ENCODE data around the gene CCR8. TPM values are rescaled to one million over a fixed set of nuclear protein-coding genes. Genes with fewer than 3 reads are reported as not detected.

The CCR8 gene
- polyA plus RNA-seq, 1 donor from 2014 or later, result not detected

GRCh38 chr3:39361252-39361927, 31.9 kb downstream of the CCR8 start:
- Histone ChIP-seq H2AFZ (ENCODE audit: low read depth, low read length) (no peak overlapping the region), H3K9ac (ENCODE audit: low read length) (no peak overlapping the region)

GRCh38 chr3:39362192-39362591, 32.7 kb downstream of the CCR8 start:
- Histone ChIP-seq H3F3A (ENCODE audit: insufficient read depth, low read length, poor library complexity, severe bottlenecking) (no peaks in the 10 kb centered on the region), H3K27me3 (ENCODE audit: insufficient read depth, low read depth, low read length) (no peaks in the 10 kb centered on the region), H3K36me3 (ENCODE audit: insufficient read depth, low read length) (no peaks in the 10 kb centered on the region), H3K9me3 (ENCODE audit: low read length) (no peaks in the 10 kb centered on the region), H2AFZ (ENCODE audit: low read depth, low read length) (no peak overlapping the region), H3K4me3 (ENCODE audit: low read length) (no peak overlapping the region), H3K4me2 (ENCODE audit: low read length) (no peak overlapping the region), H3K27ac (ENCODE audit: low read length) (no peak overlapping the region), H3K9ac (ENCODE audit: low read length) (no peak overlapping the region), H3K9me2 (ENCODE audit: insufficient read depth, low read length) (no peaks in the 10 kb centered on the region), H4K20me1 (ENCODE audit: insufficient read depth) (no peaks in the 10 kb centered on the region), H3K79me2 (replicated peaks; ENCODE audit: insufficient read depth, low read length) (no peaks in the 10 kb centered on the region)
- TF ChIP-seq TAF1 (IDR thresholded peaks at IDR 0.05; ENCODE audit: low read depth) (no peak), POLR2AphosphoS5 (IDR thresholded peaks at IDR 0.05) (no peak), EP300 (conservative IDR thresholded peaks at IDR 0.05; ENCODE audit: poor library complexity, severe bottlenecking) (no peak), CTCF (IDR thresholded peaks at IDR 0.05; ENCODE audit: poor library complexity, severe bottlenecking) (no peak), EZH2 (IDR thresholded peaks at IDR 0.05; ENCODE audit: borderline replicate concordance, insufficient read depth, low read length, poor library complexity, severe bottlenecking) (no peak), SMC3 (conservative IDR thresholded peaks at IDR 0.05; ENCODE audit: poor library complexity) (no peak), MXI1 (conservative IDR thresholded peaks at IDR 0.05; ENCODE audit: poor library complexity, severe bottlenecking) (no peak), RAD21 (conservative IDR thresholded peaks at IDR 0.05) (no peak)
- TF ChIP-seq, protein P1, sequence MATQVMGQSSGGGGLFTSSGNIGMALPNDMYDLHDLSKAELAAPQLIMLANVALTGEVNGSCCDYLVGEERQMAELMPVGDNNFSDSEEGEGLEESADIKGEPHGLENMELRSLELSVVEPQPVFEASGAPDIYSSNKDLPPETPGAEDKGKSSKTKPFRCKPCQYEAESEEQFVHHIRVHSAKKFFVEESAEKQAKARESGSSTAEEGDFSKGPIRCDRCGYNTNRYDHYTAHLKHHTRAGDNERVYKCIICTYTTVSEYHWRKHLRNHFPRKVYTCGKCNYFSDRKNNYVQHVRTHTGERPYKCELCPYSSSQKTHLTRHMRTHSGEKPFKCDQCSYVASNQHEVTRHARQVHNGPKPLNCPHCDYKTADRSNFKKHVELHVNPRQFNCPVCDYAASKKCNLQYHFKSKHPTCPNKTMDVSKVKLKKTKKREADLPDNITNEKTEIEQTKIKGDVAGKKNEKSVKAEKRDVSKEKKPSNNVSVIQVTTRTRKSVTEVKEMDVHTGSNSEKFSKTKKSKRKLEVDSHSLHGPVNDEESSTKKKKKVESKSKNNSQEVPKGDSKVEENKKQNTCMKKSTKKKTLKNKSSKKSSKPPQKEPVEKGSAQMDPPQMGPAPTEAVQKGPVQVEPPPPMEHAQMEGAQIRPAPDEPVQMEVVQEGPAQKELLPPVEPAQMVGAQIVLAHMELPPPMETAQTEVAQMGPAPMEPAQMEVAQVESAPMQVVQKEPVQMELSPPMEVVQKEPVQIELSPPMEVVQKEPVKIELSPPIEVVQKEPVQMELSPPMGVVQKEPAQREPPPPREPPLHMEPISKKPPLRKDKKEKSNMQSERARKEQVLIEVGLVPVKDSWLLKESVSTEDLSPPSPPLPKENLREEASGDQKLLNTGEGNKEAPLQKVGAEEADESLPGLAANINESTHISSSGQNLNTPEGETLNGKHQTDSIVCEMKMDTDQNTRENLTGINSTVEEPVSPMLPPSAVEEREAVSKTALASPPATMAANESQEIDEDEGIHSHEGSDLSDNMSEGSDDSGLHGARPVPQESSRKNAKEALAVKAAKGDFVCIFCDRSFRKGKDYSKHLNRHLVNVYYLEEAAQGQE (IDR thresholded peaks at IDR 0.05; ENCODE audit: borderline replicate concordance), result no peak

More at GRCh38 chr3:39361252-39361927, 31.9 kb downstream of the CCR8 start:
- Histone ChIP-seq H3K79me2 (replicated peaks; ENCODE audit: insufficient read depth, low read length) (no peaks in the 10 kb centered on the region), H3K4me3 (ENCODE audit: low read length) (no peak overlapping the region), H3K36me3 (ENCODE audit: insufficient read depth, low read length) (no peaks in the 10 kb centered on the region), H3K9me2 (ENCODE audit: insufficient read depth, low read length) (no peaks in the 10 kb centered on the region), H3K27ac (ENCODE audit: low read length) (no peak overlapping the region), H3K4me2 (ENCODE audit: low read length) (no peak overlapping the region), H3F3A (ENCODE audit: insufficient read depth, low read length, poor library complexity, severe bottlenecking) (no peaks in the 10 kb centered on the region), H4K20me1 (ENCODE audit: insufficient read depth) (no peaks in the 10 kb centered on the region), H3K9me3 (ENCODE audit: low read length) (no peaks in the 10 kb centered on the region), H3K27me3 (ENCODE audit: insufficient read depth, low read depth, low read length) (no peaks in the 10 kb centered on the region)
- no peak for TF ChIP-seq EZH2 (IDR thresholded peaks at IDR 0.05; ENCODE audit: borderline replicate concordance, insufficient read depth, low read length, poor library complexity, severe bottlenecking)
- TF ChIP-seq MXI1 (conservative IDR thresholded peaks at IDR 0.05; ENCODE audit: poor library complexity, severe bottlenecking), result no peak
- no peak for TF ChIP-seq EP300 (conservative IDR thresholded peaks at IDR 0.05; ENCODE audit: poor library complexity, severe bottlenecking)
- no peak for TF ChIP-seq SMC3 (conservative IDR thresholded peaks at IDR 0.05; ENCODE audit: poor library complexity)

Data from neural cell (in vitro differentiated cells).